HG02623 (cell line): ENCODE results near the gene PNLIPRP2.

Source experiments
- ATAC-seq: cut with Tn5 transposase; IDR thresholded peaks from one replicate; pipeline ENCODE4 v1.9.1; 2021; ENCODE audit warnings: moderate library complexity; ENCODE audit not compliant: unreplicated experiment

The PNLIPRP2 gene

GRCh38 chr10:116612107-116612769, 8.5 kb upstream of the PNLIPRP2 start:
- no peak for ATAC-seq

- no peak for ATAC-seq
These were observed 7.3 kb upstream of the PNLIPRP2 start for GRCh38 chr10:116613471-116613870.

- ATAC-seq = no peak
These were observed 6.0 kb upstream of the PNLIPRP2 start for GRCh38 chr10:116614796-116615195.

DNA sequence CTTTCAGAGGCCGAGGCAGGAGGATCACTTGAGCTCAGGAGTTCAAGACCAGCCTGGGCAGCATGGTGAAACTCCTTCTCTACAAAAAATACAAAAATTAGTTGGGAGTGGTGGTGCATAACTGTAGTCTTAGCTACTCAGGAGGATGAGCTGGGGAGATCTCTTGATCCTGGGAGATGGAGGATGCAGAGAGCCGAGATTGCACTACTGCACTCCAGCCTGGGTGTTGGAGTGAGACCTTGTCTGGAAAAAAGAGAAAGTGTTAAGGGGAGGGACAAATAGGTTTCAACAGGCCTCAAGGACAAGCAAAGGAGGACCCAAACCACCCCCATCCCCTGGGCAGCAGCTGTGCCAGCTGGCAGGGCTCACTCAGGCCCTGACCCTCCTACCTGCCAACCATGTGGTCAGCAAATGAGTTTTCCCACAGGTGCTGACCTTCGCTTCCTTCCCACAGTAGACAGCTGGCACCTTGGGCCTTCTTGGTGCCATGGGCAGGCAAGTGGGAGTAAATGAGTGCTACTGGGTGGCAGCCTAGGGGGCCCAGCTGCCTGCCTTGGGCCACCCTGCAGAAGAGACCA, 5.5 kb upstream of the PNLIPRP2 start:
- no peak for ATAC-seq

GRCh38 chr10:116621476-116621875, 723 bp downstream of the PNLIPRP2 start:
- no peak for ATAC-seq

DNA sequence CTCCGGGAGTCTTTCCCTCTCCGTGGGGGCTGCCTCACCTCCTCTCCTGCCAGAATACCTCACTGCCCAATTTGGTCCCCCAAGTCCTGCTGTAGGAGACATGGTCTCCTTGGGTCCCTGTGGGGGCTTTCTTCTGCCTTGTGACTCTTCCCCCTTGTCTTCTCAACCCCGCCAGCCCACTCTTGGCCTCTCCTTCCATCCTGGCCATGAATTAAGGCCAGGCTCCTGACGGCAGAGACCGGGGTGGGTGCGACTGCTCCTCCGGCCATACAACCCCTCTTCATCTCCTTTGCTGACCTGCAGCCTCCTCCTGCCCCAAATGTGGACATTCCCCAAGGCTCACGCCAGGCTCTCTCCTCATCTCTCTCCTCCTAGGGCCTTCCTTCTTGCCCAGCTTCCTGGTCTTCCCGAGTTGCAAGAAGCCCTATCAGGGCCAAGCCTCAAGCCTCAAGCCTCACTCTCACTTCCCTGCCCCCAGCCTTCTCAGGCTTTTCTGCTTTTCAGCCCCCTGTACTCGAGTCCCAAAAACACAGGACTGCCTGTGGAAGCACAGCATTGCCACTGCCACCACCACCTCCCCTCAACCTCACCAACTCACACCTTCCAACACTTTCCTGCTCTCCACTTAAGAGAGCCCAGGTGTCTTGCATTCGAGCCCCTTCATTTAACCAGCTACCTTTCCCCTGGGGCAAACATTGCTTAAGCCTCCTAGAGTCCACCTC, 1.3 kb downstream of the PNLIPRP2 start:
- ATAC-seq = no peak

GRCh38 chr10:116625845-116626244, 5.1 kb downstream of the PNLIPRP2 start:
- ATAC-seq = no peak

DNA sequence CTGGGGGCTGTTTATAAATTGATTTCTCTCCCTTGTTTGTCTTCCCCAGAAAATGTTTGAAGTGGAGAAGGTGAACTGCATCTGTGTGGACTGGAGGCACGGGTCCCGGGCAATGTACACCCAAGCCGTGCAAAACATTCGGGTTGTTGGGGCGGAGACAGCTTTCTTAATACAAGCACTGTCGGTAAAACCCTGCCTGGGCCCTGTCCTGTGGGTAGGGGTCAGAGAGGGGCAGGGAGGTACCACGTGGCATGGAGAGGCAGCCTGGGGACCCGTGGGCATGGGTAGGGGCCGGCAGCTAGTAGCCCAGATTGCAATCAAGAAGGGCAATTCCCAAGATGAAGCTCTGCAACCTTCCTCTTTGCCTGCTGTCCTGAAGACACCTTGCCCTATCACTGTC, 6.1 kb downstream of the PNLIPRP2 start:
- ATAC-seq = no peak

- no peak for ATAC-seq
These were observed 6.7 kb downstream of the PNLIPRP2 start for GRCh38 chr10:116627386-116627933.

GRCh38 chr10:116629340-116629739, 8.6 kb downstream of the PNLIPRP2 start:
- no peak for ATAC-seq

DNA sequence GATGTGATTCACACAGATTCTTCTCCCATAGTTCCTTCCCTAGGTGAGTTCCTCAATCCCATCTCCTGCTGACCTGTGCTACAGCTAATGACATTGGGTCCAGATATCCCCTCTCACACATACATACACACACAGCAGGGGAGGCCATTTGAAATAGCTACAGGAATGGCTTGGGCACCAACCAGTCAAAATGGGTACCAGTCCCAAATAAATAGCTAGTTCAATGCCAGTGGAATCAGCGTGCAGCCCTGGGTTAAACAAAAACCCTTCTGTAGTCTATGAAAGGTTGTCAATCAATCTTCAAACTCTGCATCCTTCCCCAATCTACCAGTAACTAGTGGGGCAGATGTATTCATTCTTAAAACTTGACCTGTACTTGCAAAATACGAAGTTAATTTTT, 9.3 kb downstream of the PNLIPRP2 start:
- no peak for ATAC-seq

GRCh38 chr10:116631871-116632295, 11.1 kb downstream of the PNLIPRP2 start:
- no peak for ATAC-seq

DNA sequence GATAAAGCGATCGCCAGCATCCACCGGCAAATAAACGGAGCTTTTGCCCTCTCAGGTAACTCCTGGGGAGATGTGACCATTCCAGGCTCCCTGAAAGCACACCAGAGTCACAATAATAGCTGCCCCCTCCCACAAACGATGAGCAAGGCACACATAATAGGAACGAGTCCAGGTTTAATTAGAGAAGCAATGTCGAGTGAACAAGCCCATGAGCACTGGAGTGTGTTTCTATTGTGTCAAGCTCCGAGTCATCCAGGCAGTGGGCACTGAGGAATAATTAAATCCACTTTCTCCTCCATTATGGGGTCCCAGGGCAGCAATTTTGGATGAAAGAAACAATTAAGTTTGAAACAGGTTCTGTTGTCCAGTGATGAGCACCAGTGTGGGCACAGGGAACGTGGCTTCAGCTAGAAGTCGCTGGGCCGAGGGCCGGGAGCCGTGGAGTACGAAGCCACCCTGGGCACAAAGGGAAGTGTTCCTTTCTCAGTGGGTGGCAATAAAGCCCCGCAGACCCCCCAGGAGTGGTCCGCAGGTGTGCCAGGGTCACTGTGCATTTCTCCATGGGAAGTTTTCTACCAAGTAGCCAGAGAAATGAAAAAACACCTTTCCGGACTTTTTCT, 12.0 kb downstream of the PNLIPRP2 start:
- ATAC-seq = no peak

DNA sequence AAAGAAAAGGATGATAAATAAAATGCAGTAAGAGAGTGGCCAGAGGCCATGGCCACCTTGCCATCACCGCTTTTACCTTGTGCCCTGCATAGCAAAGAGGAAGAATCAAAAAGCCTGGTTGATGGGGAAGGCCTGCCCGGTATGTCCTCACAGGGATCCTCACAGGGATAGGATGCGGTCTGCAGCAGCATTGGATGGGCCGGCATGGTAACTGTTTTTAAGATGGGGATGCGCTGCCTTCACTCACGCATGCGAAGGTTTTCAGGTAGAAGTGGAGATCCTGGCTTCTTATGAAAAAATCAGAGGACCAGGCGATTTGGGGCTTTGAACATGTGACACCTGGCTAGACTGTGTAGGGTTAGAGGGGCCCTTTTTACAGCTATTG, 12.5 kb downstream of the PNLIPRP2 start:
- no peak for ATAC-seq

GRCh38 chr10:116634126-116634975, 13.6 kb downstream of the PNLIPRP2 start:
- no peak for ATAC-seq

GRCh38 chr10:116636385-116636784, 15.6 kb downstream of the PNLIPRP2 start:
- no peak for ATAC-seq

- no peak for ATAC-seq
These were observed 16.2 kb downstream of the PNLIPRP2 start for GRCh38 chr10:116636976-116637375.

DNA sequence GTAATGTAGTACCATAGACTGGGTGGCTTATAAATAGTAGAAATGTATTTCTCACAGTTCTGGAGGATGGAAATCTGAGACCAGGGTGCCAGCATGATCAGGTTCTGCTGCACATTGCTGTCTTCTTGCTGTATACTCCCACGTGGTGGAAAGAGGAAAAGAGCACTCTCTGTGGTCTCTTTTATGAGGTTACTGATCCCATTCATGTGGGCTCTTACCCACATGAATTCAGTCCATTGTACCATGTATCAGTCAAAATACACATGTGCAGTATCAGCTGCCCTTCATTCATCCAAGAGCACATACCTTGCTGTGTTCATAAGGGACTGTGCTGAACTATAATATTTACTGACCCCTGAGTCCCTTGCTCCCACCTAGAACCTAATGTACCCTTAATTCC, 17.1 kb downstream of the PNLIPRP2 start:
- no peak for ATAC-seq

- no peak for ATAC-seq
These were observed 25.7 kb downstream of the PNLIPRP2 start for GRCh38 chr10:116646502-116646901.

- no peak for ATAC-seq
These were observed 28.1 kb downstream of the PNLIPRP2 start for GRCh38 chr10:116648903-116649302.

GRCh38 chr10:116653885-116654284, 33.1 kb downstream of the PNLIPRP2 start:
- no peak for ATAC-seq
